Measurements from ENCODE around the gene ROGDI.

DNA sequence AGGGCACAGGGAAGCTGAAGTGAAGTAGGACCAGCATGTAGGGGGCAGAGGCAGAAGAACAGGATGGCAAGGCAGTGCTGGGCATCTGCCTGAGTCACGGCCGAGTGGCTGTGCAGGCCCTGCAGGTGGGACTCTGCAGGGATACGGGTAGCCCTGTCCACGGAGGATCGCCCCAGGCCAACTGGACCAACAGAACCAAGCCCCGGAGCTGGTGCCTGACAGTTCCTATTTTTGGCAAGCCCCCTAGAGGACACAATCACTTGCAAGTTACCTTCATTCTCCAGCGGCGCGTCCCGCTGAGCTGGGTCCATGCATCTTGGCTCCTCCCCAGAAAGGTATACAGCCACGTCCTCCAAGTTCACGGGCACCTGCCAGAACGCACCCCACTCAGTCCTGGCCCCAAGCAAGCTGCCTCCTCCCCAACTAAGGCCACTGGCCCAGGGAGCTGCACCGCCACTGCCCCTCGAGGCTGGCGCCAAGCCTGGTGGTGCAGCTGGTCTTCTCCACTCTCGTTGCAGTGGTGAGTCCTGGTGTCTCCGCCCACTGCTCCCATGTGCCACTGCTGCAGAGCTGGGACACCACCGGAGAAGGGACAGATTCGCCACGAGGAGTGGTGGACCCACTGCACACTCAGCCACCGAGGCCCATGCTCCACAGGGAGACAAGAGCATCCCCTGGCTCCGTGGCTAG lies 42.1 kb downstream of the ROGDI start:
- TF ChIP-seq, protein P1, sequence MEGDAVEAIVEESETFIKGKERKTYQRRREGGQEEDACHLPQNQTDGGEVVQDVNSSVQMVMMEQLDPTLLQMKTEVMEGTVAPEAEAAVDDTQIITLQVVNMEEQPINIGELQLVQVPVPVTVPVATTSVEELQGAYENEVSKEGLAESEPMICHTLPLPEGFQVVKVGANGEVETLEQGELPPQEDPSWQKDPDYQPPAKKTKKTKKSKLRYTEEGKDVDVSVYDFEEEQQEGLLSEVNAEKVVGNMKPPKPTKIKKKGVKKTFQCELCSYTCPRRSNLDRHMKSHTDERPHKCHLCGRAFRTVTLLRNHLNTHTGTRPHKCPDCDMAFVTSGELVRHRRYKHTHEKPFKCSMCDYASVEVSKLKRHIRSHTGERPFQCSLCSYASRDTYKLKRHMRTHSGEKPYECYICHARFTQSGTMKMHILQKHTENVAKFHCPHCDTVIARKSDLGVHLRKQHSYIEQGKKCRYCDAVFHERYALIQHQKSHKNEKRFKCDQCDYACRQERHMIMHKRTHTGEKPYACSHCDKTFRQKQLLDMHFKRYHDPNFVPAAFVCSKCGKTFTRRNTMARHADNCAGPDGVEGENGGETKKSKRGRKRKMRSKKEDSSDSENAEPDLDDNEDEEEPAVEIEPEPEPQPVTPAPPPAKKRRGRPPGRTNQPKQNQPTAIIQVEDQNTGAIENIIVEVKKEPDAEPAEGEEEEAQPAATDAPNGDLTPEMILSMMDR (IDR thresholded peaks at IDR 0.05): no peak
- no peak for TF ChIP-seq POLR2A (IDR thresholded peaks at IDR 0.05)
